ENCODE results near the gene HIPK1.
"Not testable (repeated sequence)": the region's sequence is repeated elsewhere in the genome, so short reads cannot be mapped to it uniquely, and the experiment has no call there.

The HIPK1 gene

DNA sequence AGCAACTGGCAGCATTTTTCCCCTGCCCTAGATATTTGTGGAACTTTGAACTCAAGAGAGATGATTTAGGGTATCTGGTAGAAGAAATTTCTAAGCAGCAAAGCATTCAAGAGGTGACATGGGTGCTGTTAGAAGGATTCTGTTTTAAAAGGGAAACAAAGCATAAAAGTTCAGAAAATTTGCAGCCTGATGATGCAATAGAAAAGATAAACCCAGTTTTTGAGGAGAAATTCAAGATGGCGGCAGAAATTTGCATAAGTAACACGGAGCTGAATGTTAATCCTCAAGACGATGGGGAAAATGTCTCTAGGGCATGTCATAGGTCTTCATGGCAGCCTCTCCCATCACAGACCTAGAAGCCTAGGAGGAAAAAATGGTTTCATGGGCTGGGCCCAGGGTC, 90.6 kb downstream of the HIPK1 start:
- not testable (repeated sequence) for DNase-seq

DNA sequence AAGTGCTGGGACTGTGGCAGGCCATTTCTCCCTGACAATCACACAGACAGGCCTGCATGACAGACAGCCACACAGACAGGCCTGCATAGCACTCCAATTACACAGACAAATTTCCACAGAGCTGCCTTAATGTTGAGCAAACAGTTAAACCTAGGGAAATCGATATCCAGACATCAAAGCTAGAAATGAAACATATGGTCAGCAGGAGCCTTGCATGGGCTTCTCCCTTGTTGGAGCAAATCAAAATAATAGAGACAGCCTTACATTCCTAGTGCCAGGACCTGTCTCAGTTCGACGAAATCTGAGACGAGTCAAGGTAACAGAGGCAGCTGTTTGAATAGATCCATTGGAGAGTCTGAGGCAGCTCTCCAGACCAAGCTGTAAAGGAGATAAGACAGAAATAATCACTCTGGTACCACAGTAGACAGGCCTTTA, 92.6 kb downstream of the HIPK1 start:
- DNase-seq = no peak

DNA sequence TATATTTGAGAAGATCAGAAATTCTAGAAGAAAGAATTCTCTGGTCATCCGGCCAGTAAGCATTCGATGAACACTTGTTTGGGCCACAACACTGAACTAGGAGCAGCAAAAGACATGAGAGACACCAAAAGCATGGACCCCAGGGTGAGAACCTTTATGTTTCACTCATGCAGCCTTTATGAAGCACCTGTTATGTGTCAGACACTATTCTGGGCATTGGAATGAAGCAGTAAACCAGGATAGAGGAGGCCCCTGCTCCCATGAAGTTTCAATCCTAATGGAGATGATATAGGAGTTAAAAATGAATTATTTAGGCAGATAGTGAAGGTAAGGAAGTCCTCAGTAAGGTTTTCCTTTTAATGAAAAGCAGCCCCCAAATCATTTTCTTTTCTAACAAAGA, 93.8 kb downstream of the HIPK1 start:
- no peak for DNase-seq

DNA sequence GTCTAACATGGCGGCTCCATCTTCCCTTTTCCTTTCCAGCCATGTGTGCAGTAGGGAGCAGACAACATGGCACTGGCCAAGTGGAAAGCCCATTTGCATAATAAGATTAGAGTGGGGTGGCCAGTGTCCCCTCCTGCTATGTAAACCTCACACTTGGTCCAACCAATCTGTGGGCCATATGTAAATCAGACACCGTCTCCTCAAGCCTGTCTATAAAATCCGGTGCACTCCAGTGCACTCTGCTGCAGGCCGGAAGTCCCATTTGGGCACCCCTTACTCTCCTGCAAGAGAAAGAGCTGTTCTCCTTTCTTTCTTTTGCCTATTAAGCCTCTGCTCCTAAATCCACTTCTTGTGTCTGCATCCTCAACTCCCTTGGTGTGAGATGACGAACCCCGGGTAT, 94.3 kb downstream of the HIPK1 start:
- no peak for DNase-seq

DNA sequence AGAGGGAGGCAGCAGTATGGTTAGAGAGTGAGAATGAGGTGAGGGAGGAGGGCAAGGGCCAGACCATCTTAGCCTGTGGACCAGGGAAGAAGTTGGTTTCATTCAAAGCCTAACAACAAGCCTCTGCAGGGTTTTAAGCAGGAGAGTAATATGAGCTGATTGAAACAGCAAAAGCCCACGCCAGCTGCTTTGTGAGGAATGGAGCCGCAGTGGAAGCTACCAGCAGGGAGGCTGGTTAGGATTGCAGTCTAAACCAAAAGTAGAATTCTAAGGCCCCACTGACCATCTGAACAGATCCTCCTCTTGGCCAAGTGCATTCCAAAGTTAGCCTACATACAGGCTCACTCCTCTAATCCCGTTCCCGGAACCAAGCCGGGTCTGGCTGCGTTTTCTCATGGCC, 94.9 kb downstream of the HIPK1 start:
- peak; percentile 42 for DNase-seq

DNA sequence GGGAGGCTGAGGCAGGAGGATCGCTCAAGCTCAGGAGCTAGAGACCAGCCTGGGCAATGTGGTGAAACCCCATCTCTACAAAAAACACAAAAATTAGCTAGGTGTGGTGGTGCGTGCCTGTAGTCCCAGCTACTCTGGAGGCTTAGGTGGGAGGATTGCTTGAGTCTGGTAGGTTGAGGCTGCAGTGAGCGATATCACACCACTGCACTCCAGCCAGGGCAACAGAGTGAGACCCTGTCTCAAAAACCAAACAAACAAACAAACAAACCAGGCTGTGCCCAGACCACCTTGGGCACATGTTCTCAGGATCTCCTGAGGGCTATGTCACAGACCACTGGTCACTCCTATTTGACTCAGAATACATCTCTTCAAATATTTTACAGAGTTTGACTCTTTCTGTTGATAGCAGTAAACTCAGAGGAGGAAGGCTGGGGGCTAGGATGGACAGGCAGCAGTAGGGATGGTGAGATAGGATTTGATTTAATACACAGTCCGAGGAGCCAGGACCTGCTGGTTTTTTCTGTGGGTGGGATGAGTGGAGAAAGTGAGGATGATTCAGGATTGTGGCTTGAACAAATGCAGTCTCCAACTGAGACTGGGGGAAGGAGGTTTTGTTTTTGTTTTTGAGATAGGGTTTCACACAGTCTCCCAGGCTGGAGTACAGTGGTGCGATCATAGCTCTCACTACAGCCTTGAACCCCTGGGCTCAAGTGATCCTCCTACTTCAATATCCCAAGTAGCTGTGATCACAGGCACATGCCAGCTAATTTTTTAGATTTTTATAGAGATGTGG, 96.7 kb downstream of the HIPK1 start:
- no peak for DNase-seq

DNA sequence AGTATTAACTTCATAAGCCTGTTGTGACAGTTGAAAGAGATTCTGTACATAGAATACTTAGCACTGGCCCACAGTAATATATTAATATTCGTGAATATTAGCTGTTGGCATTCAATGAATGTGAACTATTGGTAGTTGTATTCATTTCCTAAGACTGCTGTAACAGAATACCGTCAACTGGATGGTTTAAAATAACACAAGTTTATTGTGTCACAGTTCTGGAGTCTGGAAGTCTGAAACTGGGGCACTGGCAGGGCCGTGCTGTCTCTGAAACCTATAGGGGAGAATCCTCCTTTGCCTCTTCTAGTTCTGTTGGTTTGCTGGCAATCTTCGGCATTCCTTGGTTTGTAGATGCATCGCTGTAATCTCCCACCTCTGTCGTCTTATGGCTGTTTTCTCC, 97.7 kb downstream of the HIPK1 start:
- no peak for DNase-seq
